ENCODE measurements around the gene SPC24. TPM values are rescaled to one million over a fixed set of nuclear protein-coding genes. Genes with fewer than 3 reads are reported as not detected.

The SPC24 gene
- total and polyA plus RNA-seq, 9 of the 15 experiments (the other 6 are each of a cell fraction or from before 2014, with no cell fraction given), result 18.2 to 154 (median 60.9) TPM

- in situ Hi-C loops (cut with MboI), result no loop called here
- no peak for ATAC-seq
- H3K9ac ChIP-seq (ENCODE audit: insufficient read depth in 1 of 2, low read depth in 2 of 2, low read length in 2 of 2), result no peak overlapping the region
- intact Hi-C loops (cut with micrococcal nuclease), result no loop called here
- H4K20me1 ChIP-seq (replicated peaks; ENCODE audit: control insufficient read depth, insufficient read depth, low read length), result peaks cover 14% of the 10 kb centered on the region
- 88% methylated on average over 5 of the region's 8 CpGs for WGBS (ENCODE audit: insufficient coverage, low coverage, missing lambda C conversion rate)
- ChIA-PET POLR2A (interaction anchor here (0.6 to 1.7 kb wide), 5 partner anchors 8 to 194 kb away, joined by 3 to 6 read pairs (median 4); no protein-coding TSS in a partner anchor), CTCF (ENCODE audit: low intra/inter-chr PET ratio) (no interaction called here)
- peaks cover 97% of the 10 kb centered on the region for H3K36me3 ChIP-seq (ENCODE audit: control insufficient read depth, insufficient read depth, low read length)
- no peak overlapping the region for H3K27ac ChIP-seq (ENCODE audit: extremely low read depth, low read depth, low read length)
- H3K4me1 ChIP-seq (replicated peaks in 1 of 2; ENCODE audit: control insufficient read depth in 2 of 2, insufficient read depth in 2 of 2, low read length in 2 of 2), result peaks cover 0 to 8% of the 10 kb centered on the region in 2 experiments; a peak in 1 of 5 replicates
- no peak overlapping the region for H3K4me3 ChIP-seq
- BruUV-seq (replicated peaks), result no TSS peak
- no peak for TF ChIP-seq ZNF780A (CRISPR knock-in tag; IDR thresholded peaks at IDR 0.05)
- no peak for TF ChIP-seq RBM25 (IDR thresholded peaks at IDR 0.05; ENCODE audit: low read depth, low read length, severe bottlenecking)
- no peak for TF ChIP-seq ZNF41 (CRISPR knock-in tag; conservative IDR thresholded peaks at IDR 0.05)
- TF ChIP-seq ZNF431 (CRISPR knock-in tag; IDR thresholded peaks at IDR 0.05), result no peak
- TF ChIP-seq ATF7 (IDR thresholded peaks at IDR 0.05), result no peak
- TF ChIP-seq GTF3C2 (IDR thresholded peaks at IDR 0.05; ENCODE audit: borderline replicate concordance, extremely low read depth, insufficient read length), result no peak
- H3K9me3 ChIP-seq (replicated peaks; ENCODE audit: control insufficient read depth, insufficient read depth, low read depth, low read length), result no peaks in the 10 kb centered on the region
- H3K9me1 ChIP-seq (ENCODE audit: control insufficient read depth, insufficient read depth, low read length), result peaks cover 4% of the 10 kb centered on the region
- no peak overlapping the region for H3K4me2 ChIP-seq (ENCODE audit: insufficient read depth, low read length)
- FAIRE-seq, result no peak
- H3K79me2 ChIP-seq (ENCODE audit: control insufficient read depth, insufficient read depth, low read length), result peaks cover 38% of the 10 kb centered on the region
- no peaks in the 10 kb centered on the region for H3K27me3 ChIP-seq (ENCODE audit: control insufficient read depth in 2 of 2, insufficient read depth in 2 of 2, low read length in 2 of 2)
- DNase-seq (ENCODE audit: extremely low read depth in 1 of 4, low spot score in 3 of 4), result no peak
- H2AFZ ChIP-seq (ENCODE audit: low read depth, low read length), result no peak overlapping the region
These were observed 43.8 kb downstream of the SPC24 start for GRCh38 chr19:11111771-11112144.
